Measurements from ENCODE around the gene DIO2.

- TF ChIP-seq CTCF (IDR thresholded peaks at IDR 0.05) (no peak), REST (IDR thresholded peaks at IDR 0.05; ENCODE audit: insufficient read depth in 1 of 2, low read depth in 2 of 2, low read length in 1 of 2) (no peak), POLR2AphosphoS5 (IDR thresholded peaks at IDR 0.05; ENCODE audit: low read depth, low read length) (no peak), SIN3A (IDR thresholded peaks at IDR 0.05; ENCODE audit: borderline replicate concordance, insufficient read depth, low read depth, low read length) (no peak), TCF7L2 (IDR thresholded peaks at IDR 0.05; ENCODE audit: low read depth, low read length) (no peak)
Measured at GRCh38 chr14:80231702-80232101, 20.4 kb upstream of the DIO2 start.

All from Panc1 (cell line).